ENCODE data around the gene LGMN. TPM values are rescaled to one million over a fixed set of nuclear protein-coding genes. Genes with fewer than 3 reads are reported as not detected.
"Not testable (repeated sequence)": the region's sequence is repeated elsewhere in the genome, so short reads cannot be mapped to it uniquely, and the experiment has no call there.

Gene LGMN
- total RNA-seq, 4 donors from 2014 or later, result 64.2 to 110 (median 71.5) TPM

DNA sequence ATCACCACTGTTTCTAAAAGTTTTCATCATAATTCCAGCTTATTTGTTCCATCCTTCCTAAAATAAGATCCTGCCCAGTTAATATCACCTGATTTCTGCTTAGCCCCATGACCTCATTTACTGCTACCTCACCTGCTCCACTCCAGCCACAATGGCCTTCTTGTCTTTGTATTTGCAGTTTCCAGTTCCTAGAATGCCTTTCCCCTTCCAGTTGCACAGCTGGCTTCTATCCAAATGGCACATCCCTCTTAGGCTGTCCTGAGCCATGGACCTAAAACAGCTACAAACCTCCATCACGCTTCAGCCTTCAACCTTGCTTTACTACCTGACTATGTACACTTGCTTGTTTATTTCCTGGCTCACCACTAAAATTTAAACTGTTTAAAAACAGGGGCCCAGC, 6.5 kb upstream of the LGMN start:
- intact Hi-C loops (cut with DNase I), result loop anchor here (5.0 kb wide), 1 partner anchor 37 kb away; the partner anchor contains the start of gene GOLGA5
- H3K36me3 ChIP-seq, result no peaks in the 10 kb centered on the region
- WGBS, result 77% methylated on average over 1 of the region's 1 CpG
- no peak overlapping the region for H3K4me3 ChIP-seq
- no peaks in the 10 kb centered on the region for H3K4me1 ChIP-seq
- DNase-seq (ENCODE audit: extremely low spot score), result no peak
- no peak for TF ChIP-seq POLR2AphosphoS5 (IDR thresholded peaks at IDR 0.05)
- TF ChIP-seq, protein P1, sequence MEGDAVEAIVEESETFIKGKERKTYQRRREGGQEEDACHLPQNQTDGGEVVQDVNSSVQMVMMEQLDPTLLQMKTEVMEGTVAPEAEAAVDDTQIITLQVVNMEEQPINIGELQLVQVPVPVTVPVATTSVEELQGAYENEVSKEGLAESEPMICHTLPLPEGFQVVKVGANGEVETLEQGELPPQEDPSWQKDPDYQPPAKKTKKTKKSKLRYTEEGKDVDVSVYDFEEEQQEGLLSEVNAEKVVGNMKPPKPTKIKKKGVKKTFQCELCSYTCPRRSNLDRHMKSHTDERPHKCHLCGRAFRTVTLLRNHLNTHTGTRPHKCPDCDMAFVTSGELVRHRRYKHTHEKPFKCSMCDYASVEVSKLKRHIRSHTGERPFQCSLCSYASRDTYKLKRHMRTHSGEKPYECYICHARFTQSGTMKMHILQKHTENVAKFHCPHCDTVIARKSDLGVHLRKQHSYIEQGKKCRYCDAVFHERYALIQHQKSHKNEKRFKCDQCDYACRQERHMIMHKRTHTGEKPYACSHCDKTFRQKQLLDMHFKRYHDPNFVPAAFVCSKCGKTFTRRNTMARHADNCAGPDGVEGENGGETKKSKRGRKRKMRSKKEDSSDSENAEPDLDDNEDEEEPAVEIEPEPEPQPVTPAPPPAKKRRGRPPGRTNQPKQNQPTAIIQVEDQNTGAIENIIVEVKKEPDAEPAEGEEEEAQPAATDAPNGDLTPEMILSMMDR (IDR thresholded peaks at IDR 0.05), result no peak
- TF ChIP-seq EP300 (IDR thresholded peaks at IDR 0.05), result no peak
- no peak for TF ChIP-seq POLR2A (IDR thresholded peaks at IDR 0.05; ENCODE audit: low read depth)
- H3K27ac ChIP-seq (replicated peaks in 1 of 4), result no peak overlapping the region
- H3K9me3 ChIP-seq, result no peaks in the 10 kb centered on the region
- H3K27me3 ChIP-seq, result no peaks in the 10 kb centered on the region

DNA sequence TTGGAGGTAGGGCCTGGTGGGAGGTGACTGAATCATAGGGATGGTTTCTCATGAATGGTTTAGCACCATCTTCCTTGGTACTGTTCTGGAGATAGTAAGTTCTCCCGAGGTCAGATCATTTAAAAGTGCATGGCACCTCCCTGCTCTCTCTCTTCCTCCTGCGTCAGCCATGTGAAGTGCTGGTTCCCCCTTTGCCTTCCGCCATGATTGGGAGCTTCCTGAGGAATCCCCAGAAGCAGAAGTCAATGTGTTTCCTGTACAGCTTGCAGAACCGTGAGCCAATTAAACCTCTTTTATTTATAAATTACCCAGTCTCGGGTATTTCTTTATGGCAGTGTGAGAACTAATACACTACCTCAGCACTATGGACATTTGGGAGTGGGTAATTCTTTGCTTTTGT, 4.8 kb upstream of the LGMN start:
- H3K9me3 ChIP-seq, result no peaks in the 10 kb centered on the region
- TF ChIP-seq, protein P1 (IDR thresholded peaks at IDR 0.05), result no peak
- TF ChIP-seq POLR2AphosphoS5 (IDR thresholded peaks at IDR 0.05), result peak; percentile 13 to 29
- H3K27ac ChIP-seq (replicated peaks in 1 of 4), result peak overlapping the region in 2 of 4 donors; percentile 7 to 30
- no peaks in the 10 kb centered on the region for H3K27me3 ChIP-seq
- peaks cover 0 to 4% (median 0%) of the 10 kb centered on the region in 4 donors for H3K4me1 ChIP-seq
- H3K4me3 ChIP-seq, result no peak overlapping the region
- no peak for DNase-seq (ENCODE audit: extremely low spot score)
- 70% methylated on average over 5 of the region's 5 CpGs for WGBS
- intact Hi-C loops (cut with DNase I), result loop anchor here (5.0 kb wide), 1 partner anchor 39 kb away; the partner anchor contains the start of gene GOLGA5
- no peaks in the 10 kb centered on the region for H3K36me3 ChIP-seq

DNA sequence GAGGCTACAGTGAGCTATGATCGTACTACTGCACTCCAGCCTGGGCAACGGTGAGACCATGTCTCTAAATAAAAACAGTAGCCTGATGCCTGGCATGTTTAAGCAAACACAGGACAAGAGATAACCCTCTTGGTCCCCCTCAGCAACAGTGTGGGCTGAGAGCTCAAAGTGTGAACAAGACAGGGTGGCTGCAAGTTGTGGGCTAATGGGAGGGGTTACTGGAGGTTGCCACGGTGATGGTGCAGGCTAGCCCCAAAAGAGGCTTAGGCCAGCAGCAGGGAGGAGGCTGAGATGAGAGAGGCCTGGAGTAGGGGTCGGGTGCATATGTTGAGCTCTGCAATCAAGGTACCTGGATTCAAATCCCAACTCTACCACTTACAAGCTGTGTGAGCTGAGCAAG, 3.4 kb upstream of the LGMN start:
- intact Hi-C loops (cut with DNase I), result loop anchor here (5.0 kb wide), 1 partner anchor 40 kb away; the partner anchor contains the start of gene GOLGA5
- Histone ChIP-seq H3K36me3 (no peaks in the 10 kb centered on the region), H3K4me1 (peaks cover 6 to 14% (median 10%) of the 10 kb centered on the region in 4 donors), H3K27ac (replicated peaks in 1 of 4) (no peak overlapping the region), H3K9me3 (no peaks in the 10 kb centered on the region), H3K27me3 (no peaks in the 10 kb centered on the region), H3K4me3 (no peak overlapping the region)
- DNase-seq (ENCODE audit: extremely low spot score), result no peak
- TF ChIP-seq POLR2A (IDR thresholded peaks at IDR 0.05; ENCODE audit: low read depth), result no peak
- TF ChIP-seq, protein P1 (IDR thresholded peaks at IDR 0.05), result no peak
- WGBS, result 70% methylated on average over 4 of the region's 4 CpGs

DNA sequence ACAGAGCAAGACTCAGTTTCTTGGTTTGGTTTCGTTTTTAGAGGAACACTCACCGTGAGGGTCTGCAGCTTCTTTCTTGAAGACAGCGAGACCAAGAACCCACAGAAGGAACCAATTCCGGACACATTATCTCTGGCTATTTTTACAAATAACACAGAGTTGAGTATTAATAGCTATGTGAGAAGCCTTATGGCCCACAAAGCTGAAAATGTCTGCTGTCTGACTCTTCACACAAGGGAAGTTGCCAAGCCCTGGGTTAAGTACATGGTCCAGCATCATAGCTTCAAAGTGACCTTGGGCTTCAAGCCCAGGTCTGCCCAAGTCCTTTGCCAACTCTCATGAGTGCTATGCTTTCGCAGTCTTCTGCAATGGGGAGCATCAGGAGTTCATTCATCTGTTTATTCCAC, 2.6 kb upstream of the LGMN start:
- Histone ChIP-seq H3K27ac (replicated peaks in 1 of 4) (no peak overlapping the region), H3K4me1 (peaks cover 6 to 20% (median 18%) of the 10 kb centered on the region in 4 donors), H3K4me3 (no peak overlapping the region), H3K27me3 (no peaks in the 10 kb centered on the region), H3K9me3 (no peaks in the 10 kb centered on the region), H3K36me3 (no peaks in the 10 kb centered on the region)
- intact Hi-C loops (cut with DNase I), result loop anchor here (5.0 kb wide), 1 partner anchor 41 kb away; the partner anchor contains the start of gene GOLGA5
- no peak for TF ChIP-seq EP300 (IDR thresholded peaks at IDR 0.05)
- TF ChIP-seq, protein P1 (IDR thresholded peaks at IDR 0.05), result no peak
- TF ChIP-seq POLR2AphosphoS5 (IDR thresholded peaks at IDR 0.05), result no peak
- TF ChIP-seq POLR2A (IDR thresholded peaks at IDR 0.05; ENCODE audit: low read depth), result no peak
- WGBS, result 80% methylated on average over 5 of the region's 5 CpGs
- no peak for DNase-seq (ENCODE audit: extremely low spot score)

DNA sequence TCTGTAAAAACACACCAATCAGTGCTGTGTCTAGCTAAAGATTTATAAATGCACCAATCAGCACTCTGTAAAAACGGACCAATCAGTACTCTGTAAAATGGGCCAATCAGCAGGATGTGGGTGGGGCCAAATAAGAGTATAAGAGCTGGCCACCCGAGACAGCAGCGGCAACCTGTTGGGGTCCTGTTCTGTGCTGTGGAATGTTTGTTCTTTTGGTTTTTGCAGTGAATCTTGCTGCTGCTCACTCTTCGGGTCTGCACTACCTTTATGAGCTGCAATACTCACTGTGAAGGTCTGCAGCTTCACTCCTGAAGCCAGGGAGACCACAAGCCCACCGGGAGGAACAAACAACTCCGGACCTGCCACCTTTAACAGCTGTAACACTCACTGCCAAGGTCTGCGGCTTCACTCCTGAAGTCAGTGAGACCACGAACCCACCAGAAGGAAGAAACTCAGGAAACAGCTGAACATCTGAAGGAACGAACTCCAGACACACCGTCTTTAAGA, 1.8 kb upstream of the LGMN start:
- intact Hi-C loops (cut with DNase I), result loop anchor here (5.0 kb wide), 1 partner anchor 42 kb away; the partner anchor contains the start of gene GOLGA5
- H3K4me1 ChIP-seq, result peaks cover 6 to 22% (median 19%) of the 10 kb centered on the region in 4 donors
- DNase-seq (ENCODE audit: extremely low spot score); H3K27ac ChIP-seq (replicated peaks in 1 of 4); H3K9me3 ChIP-seq; H3K4me3 ChIP-seq; H3K27me3 ChIP-seq; H3K36me3 ChIP-seq: not testable (repeated sequence)
- WGBS, result 76% methylated on average over 8 of the region's 10 CpGs
- peak in 1 of 2 donors; percentile 23 for TF ChIP-seq POLR2AphosphoS5 (IDR thresholded peaks at IDR 0.05)

Data from esophagus muscularis mucosa (tissue), 4 donors.